ENCODE measurements around the gene KCNJ2. TPM values are rescaled to one million over a fixed set of nuclear protein-coding genes. Genes with fewer than 3 reads are reported as not detected.

Gene KCNJ2
- total RNA-seq, 6 experiments from 2014 or later = 0.23 to 0.47 (median 0.37) TPM

GRCh38 chr17:70138291-70138865 lies 31.0 kb upstream of the KCNJ2 start:
- H3K36me3 Mint-ChIP-seq (ENCODE audit: low read depth) = no peaks in the 10 kb centered on the region
- peaks cover 2% of the 10 kb centered on the region for H3K27me3 Mint-ChIP-seq (ENCODE audit: insufficient read depth)
- DNase-seq = peak; percentile 19
- peak overlapping the region; percentile 92 for H3K27ac Mint-ChIP-seq
- no peaks in the 10 kb centered on the region for H3K9me3 Mint-ChIP-seq
- TF ChIP-seq CTCF (IDR thresholded peaks at IDR 0.05) = no peak
- peaks cover 24% of the 10 kb centered on the region for H3K4me1 Mint-ChIP-seq (ENCODE audit: low read depth)
- peak overlapping the region; percentile 88 for H3K4me3 Mint-ChIP-seq

- no peak overlapping the region for H3K4me3 Mint-ChIP-seq
- H3K36me3 Mint-ChIP-seq (ENCODE audit: low read depth) = no peaks in the 10 kb centered on the region
- peaks cover 2% of the 10 kb centered on the region for H3K27me3 Mint-ChIP-seq (ENCODE audit: insufficient read depth)
- no peak overlapping the region for H3K27ac Mint-ChIP-seq
- peaks cover 29% of the 10 kb centered on the region for H3K4me1 Mint-ChIP-seq (ENCODE audit: low read depth)
- no peak for TF ChIP-seq CTCF (IDR thresholded peaks at IDR 0.05)
- no peak for DNase-seq
- no peaks in the 10 kb centered on the region for H3K9me3 Mint-ChIP-seq
These were observed 29.8 kb upstream of the KCNJ2 start for GRCh38 chr17:70139449-70139993.

DNA sequence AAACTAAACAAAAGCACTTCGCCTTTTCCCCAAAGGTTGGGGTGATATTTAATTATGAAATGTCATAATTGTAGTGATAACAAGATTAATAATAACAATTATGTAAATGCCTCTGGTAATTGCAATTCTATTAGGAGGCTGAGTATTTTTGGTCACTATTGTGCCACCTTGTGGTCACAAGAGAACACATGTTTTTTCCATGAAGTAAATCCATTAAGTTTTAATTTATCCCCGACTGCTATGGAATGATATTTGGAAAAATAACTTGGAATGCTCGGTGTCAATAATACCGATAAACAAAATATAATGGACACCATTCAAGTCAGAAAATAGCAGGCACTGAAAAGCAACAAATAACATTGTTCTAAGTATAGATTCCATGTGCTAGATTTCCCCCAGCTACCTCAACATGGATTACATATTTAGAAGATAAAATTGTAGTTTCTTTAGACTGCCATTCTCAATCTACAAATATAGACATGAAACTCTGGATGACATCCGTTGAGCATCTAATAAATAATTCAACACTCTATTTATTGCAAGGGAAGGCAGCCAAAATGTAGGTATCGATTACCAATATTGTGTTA lies 25.0 kb upstream of the KCNJ2 start:
- no peak overlapping the region for H3K4me3 Mint-ChIP-seq
- DNase-seq = peak; percentile 24
- no peak overlapping the region for H3K27ac Mint-ChIP-seq
- H3K36me3 Mint-ChIP-seq (ENCODE audit: low read depth) = no peaks in the 10 kb centered on the region
- H3K9me3 Mint-ChIP-seq = no peaks in the 10 kb centered on the region
- TF ChIP-seq CTCF (IDR thresholded peaks at IDR 0.05) = peak; percentile 92
- peaks cover 5% of the 10 kb centered on the region for H3K4me1 Mint-ChIP-seq (ENCODE audit: low read depth)
- H3K27me3 Mint-ChIP-seq (ENCODE audit: insufficient read depth) = peaks cover under 1% of the 10 kb centered on the region

DNA sequence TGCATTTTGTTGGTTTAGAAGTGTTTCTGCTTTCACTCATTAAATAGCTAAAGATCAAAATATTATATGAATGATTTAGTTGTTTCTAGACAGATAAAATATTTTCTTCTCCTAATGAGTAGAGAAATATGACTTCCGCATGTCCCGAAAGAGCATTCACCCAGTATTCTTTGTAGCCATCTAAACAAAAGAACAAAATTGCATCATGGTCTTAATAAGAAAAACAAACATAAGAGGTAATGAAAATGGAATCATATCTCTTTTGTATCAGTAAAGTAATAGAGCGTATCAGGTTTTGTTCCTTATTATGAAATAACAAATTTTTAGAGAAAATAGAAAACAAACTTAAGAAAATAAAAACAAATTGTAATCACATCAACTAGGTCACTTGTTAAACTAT lies 16.1 kb upstream of the KCNJ2 start:
- no peak overlapping the region for H3K4me3 Mint-ChIP-seq
- H3K4me1 Mint-ChIP-seq (ENCODE audit: low read depth) = no peaks in the 10 kb centered on the region; the same call in 1 of the 2 replicates
- H3K27ac Mint-ChIP-seq = no peak overlapping the region
- TF ChIP-seq CTCF (IDR thresholded peaks at IDR 0.05) = no peak
- H3K27me3 Mint-ChIP-seq (ENCODE audit: insufficient read depth) = no peaks in the 10 kb centered on the region; the same call in none of the 2 replicates
- no peaks in the 10 kb centered on the region for H3K36me3 Mint-ChIP-seq (ENCODE audit: low read depth)
- DNase-seq = no peak
- H3K9me3 Mint-ChIP-seq = no peaks in the 10 kb centered on the region

GRCh38 chr17:70157151-70157550 lies 12.2 kb upstream of the KCNJ2 start:
- no peak for DNase-seq
- no peaks in the 10 kb centered on the region for H3K9me3 Mint-ChIP-seq
- H3K27me3 Mint-ChIP-seq (ENCODE audit: insufficient read depth) = peaks cover 4% of the 10 kb centered on the region; the same call in 1 of the 2 replicates
- no peaks in the 10 kb centered on the region for H3K36me3 Mint-ChIP-seq (ENCODE audit: low read depth)
- no peak overlapping the region for H3K27ac Mint-ChIP-seq
- H3K4me1 Mint-ChIP-seq (ENCODE audit: low read depth) = no peaks in the 10 kb centered on the region
- H3K4me3 Mint-ChIP-seq = no peak overlapping the region
- TF ChIP-seq CTCF (IDR thresholded peaks at IDR 0.05) = no peak

Data from HFFc6 (cell line).